K562 (cell line): ENCODE measurements around the gene MTG1. TPM values are rescaled to one million over a fixed set of nuclear protein-coding genes. Genes with fewer than 3 reads are reported as not detected.

Source experiments
- ATAC-seq: fragments of 200-7000 bp; cut with Tn5 transposase; 3 replicates; pipeline ENCODE4 v1.9.1; 2020; ENCODE audit warnings: moderate library complexity
- BruUV-seq: library from RNA; stranded (reverse); fragments of 400-500 nt; replicated peaks from 2 replicates; lab custom pipeline; 2021; lab: Mats Ljungman, UMichigan
- CTCF ChIA-PET: fragments of 300-600 bp; formaldehyde crosslinking; extraction: SDS; loops from one replicate; lab custom pipeline; 2021; ENCODE audit warnings: low intra/inter-chr PET ratio; lab: Yijun Ruan, JAX
- POLR2A ChIA-PET: fragments of 300-600, 350-650 bp; sonication (Branson Sonifier 250); formaldehyde crosslinking; extraction: SDS; loops from one replicate; lab custom pipeline; 2021; ENCODE audit warnings: antibody characterized with exemption, inconsistent platforms; lab: Yijun Ruan, JAX
- DNase-seq, 4 experiments: peaks; one replicate each; pipeline versions ENCODE4 v3.0.0 to v3.0.0-alpha.2; 2011 to 2018; ENCODE audit warnings: low spot score in 3 of 4, mixed read lengths in 3 of 4; ENCODE audit errors: extremely low read depth in 1 of 4
- FAIRE-seq: peaks from 2 replicates; lab custom pipeline; 2011; peaks lifted over from hg19 to GRCh38; lab: Jason Lieb, UNC
- H2AFZ ChIP-seq: 2 replicates; pipeline ENCODE4 v1.6.0; 2011; ENCODE audit warnings: low read depth, low read length, control low read depth, inconsistent platforms
- H3K27ac ChIP-seq: fragments of 200-600 bp; 3 replicates; pipeline ENCODE4 v1.8.0; 2011; ENCODE audit warnings: low read depth, mild to moderate bottlenecking, control low read depth, inconsistent platforms, low read length, moderate library complexity, mixed read lengths; ENCODE audit errors: extremely low read depth
- H3K27me3 ChIP-seq, 2 experiments: fragments of 300-600 bp in 1 of 2; 2 replicates in 1 of 2; 3 replicates in 1 of 2; pipeline versions ENCODE4 v1.6.0 to v1.8.0; 2011; ENCODE audit warnings: inconsistent platforms in 2 of 2, low read length in 2 of 2, mild to moderate bottlenecking in 1 of 2, mixed read lengths in 1 of 2, moderate library complexity in 1 of 2; ENCODE audit not compliant: control insufficient read depth in 2 of 2, insufficient read depth in 2 of 2
- H3K36me3 ChIP-seq: fragments of 300-600 bp; 3 replicates; pipeline ENCODE4 v1.8.0; 2011; ENCODE audit warnings: mild to moderate bottlenecking, low read length, inconsistent platforms; ENCODE audit not compliant: control insufficient read depth, insufficient read depth
- H3K4me1 ChIP-seq, 2 experiments: fragments of 200-600 bp in 1 of 2; replicated peaks in 1 of 2; 2 replicates in 1 of 2; 3 replicates in 1 of 2; pipeline versions ENCODE4 v1.5.1 to v1.8.0; 2011; ENCODE audit warnings: inconsistent platforms in 2 of 2, low read length in 2 of 2, mild to moderate bottlenecking in 1 of 2, mixed read lengths in 1 of 2, moderate library complexity in 1 of 2; ENCODE audit not compliant: control insufficient read depth in 2 of 2, insufficient read depth in 2 of 2
- H3K4me2 ChIP-seq: 2 replicates; pipeline ENCODE4 v1.6.1; 2011; ENCODE audit warnings: low read length, control low read depth, inconsistent platforms, mixed read lengths; ENCODE audit not compliant: insufficient read depth
- H3K4me3 ChIP-seq: fragments of 200-600 bp; sonication (generic), shearing (Covaris generic); 2 replicates; pipeline ENCODE4 v1.5.1; 2016; ENCODE audit warnings: control low read depth, inconsistent platforms
- H3K79me2 ChIP-seq: fragments of 200-600 bp; 3 replicates; pipeline ENCODE4 v1.8.0; 2011; ENCODE audit warnings: low read length, inconsistent platforms; ENCODE audit not compliant: control insufficient read depth, insufficient read depth
- H3K9ac ChIP-seq, 2 experiments: 2 replicates each; pipeline versions ENCODE4 v1.6.0 to v1.6.1; 2011; ENCODE audit warnings: low read depth in 2 of 2, low read length in 2 of 2, control low read depth in 1 of 2, inconsistent platforms in 1 of 2, mild to moderate bottlenecking in 1 of 2, mixed read lengths in 1 of 2; ENCODE audit not compliant: insufficient read depth in 1 of 2
- H3K9me1 ChIP-seq: one replicate; pipeline ENCODE4 v1.6.0; 2011; ENCODE audit warnings: inconsistent platforms, mild to moderate bottlenecking, low read length, moderate library complexity; ENCODE audit not compliant: control insufficient read depth, insufficient read depth
- H3K9me3 ChIP-seq: replicated peaks from 2 replicates; pipeline ENCODE4 v1.5.1; 2011; ENCODE audit warnings: low read depth, low read length, inconsistent platforms; ENCODE audit not compliant: control insufficient read depth, insufficient read depth
- H4K20me1 ChIP-seq: replicated peaks from 2 replicates; pipeline ENCODE4 v1.6.1; 2011; ENCODE audit warnings: low read length, inconsistent platforms, mixed read lengths; ENCODE audit not compliant: control insufficient read depth, insufficient read depth
- CBX3 ChIP-seq, 2 experiments: IDR thresholded peaks; 1 replicate in 1 of 2; 2 replicates in 1 of 2; pipeline ENCODE4 v1.6.1; 2012; ENCODE audit warnings: inconsistent platforms in 2 of 2, low read length in 2 of 2, borderline replicate concordance in 1 of 2, control low read depth in 1 of 2
- ETV6 ChIP-seq, 3 experiments: fragments of 150-350 bp in 1 of 3; sonication (generic) in 1 of 3; formaldehyde crosslinking in 1 of 3; IDR thresholded peaks; 2 replicates each; pipeline versions ENCODE4 v1.6.1 to v1.8.0; 2014 to 2022; ENCODE audit warnings: borderline replicate concordance in 2 of 3, low read depth in 2 of 3, antibody characterized with exemption in 1 of 3, low read length in 1 of 3, mild to moderate bottlenecking in 1 of 3, missing genetic modification reagents in 1 of 3
- GABPB1 ChIP-seq: sonication (generic); formaldehyde crosslinking; IDR thresholded peaks from 2 replicates; pipeline ENCODE4 v1.8.0; 2022; ENCODE audit warnings: mild to moderate bottlenecking, missing genetic modification reagents
- NONO ChIP-seq, 2 experiments: fragments of 200-400 bp in 1 of 2; fragments of 450-650 bp in 1 of 2; formaldehyde crosslinking in 1 of 2; IDR thresholded peaks; 2 replicates each; pipeline ENCODE4 v1.6.1; 2017; ENCODE audit warnings: low read depth in 2 of 2, mild to moderate bottlenecking in 2 of 2, moderate library complexity in 2 of 2, low read length in 1 of 2
- OTX1 ChIP-seq: fragments of 450-650 bp; formaldehyde crosslinking; IDR thresholded peaks from 2 replicates; pipeline ENCODE4 v1.4.0; 2022; ENCODE audit warnings: mild to moderate bottlenecking
- POLR3A ChIP-seq: IDR thresholded peaks from 2 replicates; pipeline ENCODE4 v1.6.1; 2011; ENCODE audit warnings: borderline replicate concordance, mild to moderate bottlenecking, moderate library complexity; ENCODE audit not compliant: insufficient read length, insufficient read depth; ENCODE audit errors: extremely low read depth
- RFX1 ChIP-seq: fragments of 450-650 bp; IDR thresholded peaks from 2 replicates; pipeline ENCODE4 v1.6.1; 2016; ENCODE audit warnings: mild to moderate bottlenecking, moderate library complexity
- RFX5 ChIP-seq: IDR thresholded peaks from 2 replicates; pipeline ENCODE4 v1.6.1; 2011; ENCODE audit warnings: low read depth, mild to moderate bottlenecking, improper control_type of control experiment, low read length
- SETDB1 ChIP-seq: IDR thresholded peaks from one replicate; pipeline ENCODE4 v1.6.1; 2012; ENCODE audit warnings: low read length, control low read depth, inconsistent platforms
- SIX5 ChIP-seq, 2 experiments: IDR thresholded peaks; 2 replicates each; pipeline ENCODE4 v1.6.1; 2011; ENCODE audit warnings: low read length in 2 of 2, borderline replicate concordance in 1 of 2, low read depth in 1 of 2, mild to moderate bottlenecking in 1 of 2, moderate library complexity in 1 of 2; ENCODE audit not compliant: insufficient read depth in 1 of 2
- SRSF3 ChIP-seq: fragments of 200-400 bp; formaldehyde crosslinking; IDR thresholded peaks from 2 replicates; pipeline ENCODE4 v1.6.1; 2016; ENCODE audit warnings: mild to moderate bottlenecking, low read length, moderate library complexity; ENCODE audit not compliant: insufficient read depth
- STAT5B ChIP-seq: fragments of 250-450 bp; sonication (Bioruptor Pico); IDR thresholded peaks from 2 replicates; pipeline ENCODE4 v1.8.0; 2021; ENCODE audit warnings: mild to moderate bottlenecking, inconsistent platforms
- WHSC1 ChIP-seq: IDR thresholded peaks from one replicate; pipeline ENCODE4 v1.6.1; 2012; ENCODE audit warnings: low read length, control low read depth, inconsistent platforms
- ZNF174 ChIP-seq: fragments of 250-450 bp; sonication (Bioruptor Pico); IDR thresholded peaks from 2 replicates; pipeline ENCODE4 v1.4.0; 2020; ENCODE audit warnings: mild to moderate bottlenecking
- ZNF224 ChIP-seq: sonication (generic); formaldehyde crosslinking; IDR thresholded peaks from 2 replicates; pipeline ENCODE4 v1.8.0; 2022; ENCODE audit warnings: mild to moderate bottlenecking, missing genetic modification reagents
- ZNF324 ChIP-seq: fragments of 250-450 bp; sonication (Bioruptor Pico); IDR thresholded peaks from 2 replicates; pipeline ENCODE4 v1.4.0; 2020; ENCODE audit warnings: mild to moderate bottlenecking
- WGBS: fragments of 100-300 bp; shearing (Covaris generic); methylation state at CpG from one replicate; pipeline ENCODE4 v1.1.6; 2016; ENCODE audit warnings: low coverage, mixed read lengths; ENCODE audit not compliant: insufficient coverage; ENCODE audit errors: missing lambda C conversion rate; 5-methylcytosine and 5-hydroxymethylcytosine counted together
- in situ Hi-C: fragments of 300-500 bp; cut with MboI; formaldehyde crosslinking; loops from 4 replicates; pipeline ENCODE4 v1.15.0; 2018; ENCODE audit warnings: inconsistent platforms, mixed read lengths
- intact Hi-C: fragments of 100-400 bp; cut with micrococcal nuclease; formaldehyde crosslinking; loops from 2 replicates; pipeline ENCODE4 v1.14.2; 2022
- polyA plus RNA-seq, 8 experiments: library from polyadenylated mRNA; depleted of rRNA in 4 of 8; stranded (reverse) in 5 of 8; unstranded in 3 of 8; fragments of >200 nt; fragmentation: Nextera tagmentation in 2 of 8; fragmentation: Illumina TruSeq in 1 of 8; extraction: Ambion mirVana in 2 of 8; extraction: Trizol in 1 of 8; gene quantifications; 2 replicates each; pipeline versions ENCODE4 v1.2.1 to v1.2.3, GENCODE V29; 2011 to 2014; ENCODE audit warnings: inconsistent platforms in 1 of 8, missing spikeins in 1 of 8
- total RNA-seq, 7 experiments: library from RNA; depleted of rRNA in 6 of 7; stranded (reverse); fragments of >200 nt in 6 of 7; fragmentation: Illumina TruSeq in 2 of 7; extraction: Trizol in 2 of 7; gene quantifications; 2 replicates each; pipeline versions ENCODE4 v1.2.1 to v1.2.3, GENCODE V29; 2011 to 2021; ENCODE audit warnings: low replicate concordance in 1 of 7
- TF ChIP-seq, protein P1 (sequence below): fragments of 450-650 bp; IDR thresholded peaks from 2 replicates; pipeline ENCODE4 v1.6.1; 2016; ENCODE audit warnings: borderline replicate concordance

The MTG1 gene
- total and polyA plus RNA-seq, 9 of the 15 experiments (the other 6 are each of a cell fraction or from before 2014, with no cell fraction given), result 2.8 to 28.2 (median 15.4) TPM

DNA sequence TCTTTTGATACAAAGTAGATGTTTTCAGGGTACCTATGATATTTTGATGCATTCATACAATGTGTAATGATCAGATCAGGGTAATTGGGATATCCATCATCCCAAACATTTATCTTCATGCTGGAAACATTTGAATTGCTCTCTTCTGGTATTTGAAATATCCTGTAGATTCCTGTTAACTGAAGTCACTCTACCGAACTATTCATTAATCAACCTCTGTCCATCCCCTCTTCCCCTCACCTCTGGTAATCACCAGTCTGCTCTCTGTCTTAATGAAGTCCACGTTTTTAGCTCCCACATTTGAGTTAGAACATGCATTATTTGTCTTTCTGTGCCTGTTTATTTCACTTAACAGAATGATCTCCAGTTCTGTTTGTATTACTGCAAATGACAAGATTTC lies 11.3 kb downstream of the MTG1 start:
- no peak overlapping the region for H3K4me2 ChIP-seq

More for the DNA sequence above, 11.3 kb downstream of the MTG1 start:
- no TSS peak for BruUV-seq
- no peak for ATAC-seq
- no peak overlapping the region for H2AFZ ChIP-seq
- CTCF ChIA-PET, result no interaction called here
- no peaks in the 10 kb centered on the region for H4K20me1 ChIP-seq
- no peak for DNase-seq
- H3K27me3 ChIP-seq, result no peaks in the 10 kb centered on the region
- no peak for FAIRE-seq
- H3K36me3 ChIP-seq, result peaks cover 59% of the 10 kb centered on the region; the same call in 2 of the 3 replicates
- TF ChIP-seq SIX5 (IDR thresholded peaks at IDR 0.05; ENCODE audit: borderline replicate concordance in 1 of 2, insufficient read depth in 1 of 2, low read depth in 1 of 2, low read length in 2 of 2), result no peak
- no peak for TF ChIP-seq ETV6 (IDR thresholded peaks at IDR 0.05; ENCODE audit: borderline replicate concordance in 1 of 2, low read depth in 2 of 2, low read length in 1 of 2)
- TF ChIP-seq ETV6 (CRISPR knock-in tag; IDR thresholded peaks at IDR 0.05; ENCODE audit: borderline replicate concordance), result no peak
- TF ChIP-seq CBX3 (IDR thresholded peaks at IDR 0.05; ENCODE audit: borderline replicate concordance in 1 of 2, low read length in 2 of 2), result no peak
- no peak for TF ChIP-seq POLR3A
- TF ChIP-seq ZNF324 (CRISPR knock-in tag), result no peak
- no peak for TF ChIP-seq WHSC1
- no peak for TF ChIP-seq ZNF224
- TF ChIP-seq RFX5, result no peak
- TF ChIP-seq, protein P1, sequence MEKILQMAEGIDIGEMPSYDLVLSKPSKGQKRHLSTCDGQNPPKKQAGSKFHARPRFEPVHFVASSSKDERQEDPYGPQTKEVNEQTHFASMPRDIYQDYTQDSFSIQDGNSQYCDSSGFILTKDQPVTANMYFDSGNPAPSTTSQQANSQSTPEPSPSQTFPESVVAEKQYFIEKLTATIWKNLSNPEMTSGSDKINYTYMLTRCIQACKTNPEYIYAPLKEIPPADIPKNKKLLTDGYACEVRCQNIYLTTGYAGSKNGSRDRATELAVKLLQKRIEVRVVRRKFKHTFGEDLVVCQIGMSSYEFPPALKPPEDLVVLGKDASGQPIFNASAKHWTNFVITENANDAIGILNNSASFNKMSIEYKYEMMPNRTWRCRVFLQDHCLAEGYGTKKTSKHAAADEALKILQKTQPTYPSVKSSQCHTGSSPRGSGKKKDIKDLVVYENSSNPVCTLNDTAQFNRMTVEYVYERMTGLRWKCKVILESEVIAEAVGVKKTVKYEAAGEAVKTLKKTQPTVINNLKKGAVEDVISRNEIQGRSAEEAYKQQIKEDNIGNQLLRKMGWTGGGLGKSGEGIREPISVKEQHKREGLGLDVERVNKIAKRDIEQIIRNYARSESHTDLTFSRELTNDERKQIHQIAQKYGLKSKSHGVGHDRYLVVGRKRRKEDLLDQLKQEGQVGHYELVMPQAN, result no peak
- TF ChIP-seq SRSF3, result no peak
- no peak for TF ChIP-seq STAT5B (CRISPR knock-in tag)
- TF ChIP-seq ZNF174, result no peak
- no peak for TF ChIP-seq OTX1 (CRISPR knock-in tag)
- TF ChIP-seq GABPB1 (CRISPR knock-in tag), result no peak
- TF ChIP-seq SETDB1, result no peak
- TF ChIP-seq RFX1, result no peak
- TF ChIP-seq NONO (IDR thresholded peaks at IDR 0.05; ENCODE audit: low read depth in 2 of 2, low read length in 1 of 2), result no peak
- H3K79me2 ChIP-seq, result peaks cover 18% of the 10 kb centered on the region
- H3K9me1 ChIP-seq, result no peaks in the 10 kb centered on the region
- WGBS, result 35% methylated on average over 2 of the region's 2 CpGs
- POLR2A ChIA-PET, result no interaction called here
- no peak overlapping the region for H3K9ac ChIP-seq
- intact Hi-C loops (no loop called here), in situ Hi-C loops (no loop called here)
- no peak overlapping the region for H3K27ac ChIP-seq
- no peak overlapping the region for H3K4me3 ChIP-seq
- H3K9me3 ChIP-seq, result peaks cover 4% of the 10 kb centered on the region; the same call in 1 of the 2 replicates
- H3K4me1 ChIP-seq, result no peaks in the 10 kb centered on the region; a peak in 1 of 5 replicates
